ENCODE data around the gene KCNK16. TPM values are rescaled to one million over a fixed set of nuclear protein-coding genes. Genes with fewer than 3 reads are reported as not detected.

The KCNK16 gene
- total RNA-seq, 1 donor from 2014 or later = not detected

DNA sequence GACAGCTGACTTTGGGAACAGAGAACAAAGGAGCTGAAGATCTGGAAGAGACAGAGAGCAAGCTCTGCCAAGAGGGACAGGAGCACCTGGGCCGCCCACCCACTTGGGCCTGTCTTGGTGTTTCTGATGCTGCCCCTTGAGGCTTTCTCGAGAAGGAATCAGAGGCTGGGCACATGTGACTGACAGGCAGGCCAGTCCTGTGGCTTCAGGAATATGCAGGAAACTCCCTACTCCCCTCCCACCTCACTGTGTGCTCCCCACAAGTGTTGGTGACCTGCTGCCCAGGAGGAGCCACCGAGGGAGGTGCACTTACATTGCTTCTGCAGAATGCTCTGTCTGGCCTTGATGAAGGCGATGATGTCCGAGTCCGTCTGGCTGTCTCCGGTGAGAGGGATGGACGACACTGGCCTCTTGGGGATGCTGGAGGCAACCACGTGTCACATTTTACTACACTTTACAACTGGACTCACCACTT, 20.9 kb upstream of the KCNK16 start:
- H3K4me1 ChIP-seq (ENCODE audit: insufficient read depth, low read length) = no peaks in the 10 kb centered on the region

GRCh38 chr6:39342692-39343395, 20.3 kb upstream of the KCNK16 start:
- no peaks in the 10 kb centered on the region for H3K4me1 Mint-ChIP-seq (ENCODE audit: low read depth, unreplicated experiment)

More for the DNA sequence above, 20.9 kb upstream of the KCNK16 start:
- H2AFZ ChIP-seq (ENCODE audit: low read depth, low read length) = no peak overlapping the region
- Mint-ChIP-seq H3K27ac (ENCODE audit: unreplicated experiment) (no peak overlapping the region), H3K4me1 (ENCODE audit: low read depth, unreplicated experiment) (no peaks in the 10 kb centered on the region), H3K4me3 (ENCODE audit: unreplicated experiment) (no peak overlapping the region), H3K36me3 (ENCODE audit: low read depth, unreplicated experiment) (no peaks in the 10 kb centered on the region), H3K9me3 (ENCODE audit: unreplicated experiment) (peaks cover 2% of the 10 kb centered on the region), H3K27me3 (ENCODE audit: low read depth, unreplicated experiment) (peaks cover 17% of the 10 kb centered on the region)
- H4K20me1 ChIP-seq (ENCODE audit: insufficient read depth, low read length) = no peaks in the 10 kb centered on the region
- no peak overlapping the region for H3K4me3 ChIP-seq (ENCODE audit: insufficient read depth, low read depth, low read length)
- H3K4me2 ChIP-seq (ENCODE audit: low read length) = no peak overlapping the region
- no peak for FAIRE-seq
- H3K79me2 ChIP-seq (ENCODE audit: insufficient read depth, low read length) = no peaks in the 10 kb centered on the region
- H3K9ac ChIP-seq (ENCODE audit: low read length) = no peak overlapping the region
- no peak for TF ChIP-seq EZH2 (IDR thresholded peaks at IDR 0.05; ENCODE audit: insufficient read depth, low read length)
- no peak for TF ChIP-seq CTCF (IDR thresholded peaks at IDR 0.05; ENCODE audit: insufficient read depth, low read depth, low read length)
- no peak for DNase-seq (ENCODE audit: low read depth)
- no peaks in the 10 kb centered on the region for H3K36me3 ChIP-seq (ENCODE audit: insufficient read depth, low read length)
- H3K9me3 ChIP-seq (ENCODE audit: insufficient read depth, low read depth, low read length) = no peaks in the 10 kb centered on the region
- no peak overlapping the region for H3K27ac ChIP-seq (ENCODE audit: low read depth, low read length)
- no peaks in the 10 kb centered on the region for H3K27me3 ChIP-seq (ENCODE audit: insufficient read depth, low read length)

More at GRCh38 chr6:39342692-39343395, 20.3 kb upstream of the KCNK16 start:
- H3K4me1 ChIP-seq (ENCODE audit: insufficient read depth, low read length) = no peaks in the 10 kb centered on the region
- Mint-ChIP-seq H3K36me3 (ENCODE audit: low read depth, unreplicated experiment) (no peaks in the 10 kb centered on the region), H3K27ac (ENCODE audit: unreplicated experiment) (no peak overlapping the region), H3K9me3 (ENCODE audit: unreplicated experiment) (peaks cover 2% of the 10 kb centered on the region), H3K27me3 (ENCODE audit: low read depth, unreplicated experiment) (peaks cover 20% of the 10 kb centered on the region), H3K4me3 (ENCODE audit: unreplicated experiment) (no peak overlapping the region)
- H3K4me2 ChIP-seq (ENCODE audit: low read length) = no peak overlapping the region
- TF ChIP-seq EZH2 (IDR thresholded peaks at IDR 0.05; ENCODE audit: insufficient read depth, low read length) (no peak), CTCF (IDR thresholded peaks at IDR 0.05; ENCODE audit: insufficient read depth, low read depth, low read length) (no peak)
- no peaks in the 10 kb centered on the region for H3K27me3 ChIP-seq (ENCODE audit: insufficient read depth, low read length)
- H3K27ac ChIP-seq (ENCODE audit: low read depth, low read length) = no peak overlapping the region
- H3K79me2 ChIP-seq (ENCODE audit: insufficient read depth, low read length) = no peaks in the 10 kb centered on the region
- no peaks in the 10 kb centered on the region for H3K36me3 ChIP-seq (ENCODE audit: insufficient read depth, low read length)
- H2AFZ ChIP-seq (ENCODE audit: low read depth, low read length) = no peak overlapping the region
- no peaks in the 10 kb centered on the region for H3K9me3 ChIP-seq (ENCODE audit: insufficient read depth, low read depth, low read length)
- no peak overlapping the region for H3K4me3 ChIP-seq (ENCODE audit: insufficient read depth, low read depth, low read length)
- H4K20me1 ChIP-seq (ENCODE audit: insufficient read depth, low read length) = no peaks in the 10 kb centered on the region
- no peak for DNase-seq (ENCODE audit: low read depth)
- H3K9ac ChIP-seq (ENCODE audit: low read length) = no peak overlapping the region
- no peak for FAIRE-seq

Measured in astrocyte (in vitro differentiated cells and primary cell).